ENCODE data around the gene AKAP1.

AKAP1 gene

GRCh38 chr17:57073626-57074025, 11.4 kb upstream of the AKAP1 start:
- Histone ChIP-seq H3K4me1 (0 out of 2 replicates have a peak, but pooled peaks cover 6% of the 10 kb centered on the region), H4K20me1 (no peaks in the 10 kb centered on the region), H3K36me3 (no peaks in the 10 kb centered on the region), H3K9ac (no peak overlapping the region), H3K4me3 (no peak overlapping the region), H3K9me3 (no peaks in the 10 kb centered on the region), H3K27me3 (no peaks in the 10 kb centered on the region), H3K4me2 (no peak overlapping the region), H3K27ac (no peak overlapping the region)
- TF ChIP-seq Cebpa-rat (IDR thresholded peaks at IDR 0.05), result no peak

GRCh38 chr17:57075193-57075592, 9.9 kb upstream of the AKAP1 start:
- no peaks in the 10 kb centered on the region for H3K36me3 ChIP-seq
- H3K27ac ChIP-seq, result no peak overlapping the region

GRCh38 chr17:57075785-57076184, 9.3 kb upstream of the AKAP1 start:
- Histone ChIP-seq H3K27ac (no peak overlapping the region), H3K9me3 (no peaks in the 10 kb centered on the region), H4K20me1 (no peaks in the 10 kb centered on the region), H3K4me2 (no peak overlapping the region), H3K27me3 (no peaks in the 10 kb centered on the region), H3K9ac (no peak overlapping the region), H3K4me1 (0 out of 2 replicates have a peak, but pooled peaks cover 6% of the 10 kb centered on the region), H3K4me3 (no peak overlapping the region), H3K36me3 (no peaks in the 10 kb centered on the region)
- no peak for TF ChIP-seq Cebpa-rat (IDR thresholded peaks at IDR 0.05)

More at GRCh38 chr17:57075193-57075592, 9.9 kb upstream of the AKAP1 start:
- H3K9me3 ChIP-seq, result no peaks in the 10 kb centered on the region
- no peak overlapping the region for H3K4me3 ChIP-seq
- H3K4me1 ChIP-seq, result 0 out of 2 replicates have a peak, but pooled peaks cover 6% of the 10 kb centered on the region
- H3K9ac ChIP-seq, result no peak overlapping the region
- no peaks in the 10 kb centered on the region for H4K20me1 ChIP-seq
- H3K27me3 ChIP-seq, result no peaks in the 10 kb centered on the region
- no peak for TF ChIP-seq Cebpa-rat (IDR thresholded peaks at IDR 0.05)
- H3K4me2 ChIP-seq, result no peak overlapping the region

- H3K27me3 ChIP-seq, result no peaks in the 10 kb centered on the region
- H3K36me3 ChIP-seq, result no peaks in the 10 kb centered on the region
- H3K27ac ChIP-seq, result no peak overlapping the region
- H3K4me1 ChIP-seq, result 0 out of 2 replicates have a peak, but pooled peaks cover 6% of the 10 kb centered on the region
- no peak overlapping the region for H3K4me3 ChIP-seq
- H3K9ac ChIP-seq, result no peak overlapping the region
- no peaks in the 10 kb centered on the region for H3K9me3 ChIP-seq
- H4K20me1 ChIP-seq, result no peaks in the 10 kb centered on the region
- H3K4me2 ChIP-seq, result no peak overlapping the region; the same call in 1 of the 2 replicates
- no peak for TF ChIP-seq Cebpa-rat (IDR thresholded peaks at IDR 0.05)
Observed at GRCh38 chr17:57077000-57077399, 8.0 kb upstream of the AKAP1 start.

- Histone ChIP-seq H3K9me3 (no peaks in the 10 kb centered on the region), H3K4me1 (peaks cover 7% of the 10 kb centered on the region; the same call in 1 of the 2 replicates), H3K27ac (no peak overlapping the region), H3K9ac (no peak overlapping the region), H3K4me3 (no peak overlapping the region), H3K4me2 (no peak overlapping the region), H3K27me3 (no peaks in the 10 kb centered on the region), H3K36me3 (no peaks in the 10 kb centered on the region), H4K20me1 (no peaks in the 10 kb centered on the region)
- TF ChIP-seq Cebpa-rat (IDR thresholded peaks at IDR 0.05), result no peak
Observed at GRCh38 chr17:57078274-57078673, 6.8 kb upstream of the AKAP1 start.

- Histone ChIP-seq H3K9me3 (no peaks in the 10 kb centered on the region), H3K4me1 (peaks cover 18% of the 10 kb centered on the region), H3K9ac (no peak overlapping the region), H3K27me3 (no peaks in the 10 kb centered on the region), H3K36me3 (no peaks in the 10 kb centered on the region), H3K4me3 (no peak overlapping the region), H3K27ac (no peak overlapping the region), H3K4me2 (no peak overlapping the region), H4K20me1 (peaks cover 1% of the 10 kb centered on the region)
- no peak for TF ChIP-seq Cebpa-rat (IDR thresholded peaks at IDR 0.05)
Observed at GRCh38 chr17:57080718-57081117, 4.3 kb upstream of the AKAP1 start.

- H3K4me1 ChIP-seq, result peaks cover 23% of the 10 kb centered on the region
- H3K9me3 ChIP-seq, result no peaks in the 10 kb centered on the region
- no peak for TF ChIP-seq Cebpa-rat (IDR thresholded peaks at IDR 0.05)
- H3K36me3 ChIP-seq, result no peaks in the 10 kb centered on the region
- H4K20me1 ChIP-seq, result peaks cover 19% of the 10 kb centered on the region
- no peaks in the 10 kb centered on the region for H3K27me3 ChIP-seq
- no peak overlapping the region for H3K4me3 ChIP-seq
- H3K4me2 ChIP-seq, result peak overlapping the region; percentile 4; the same call in 1 of the 2 replicates
- H3K9ac ChIP-seq, result no peak overlapping the region
- H3K27ac ChIP-seq, result no peak overlapping the region
Observed at GRCh38 chr17:57082441-57082840, 2.6 kb upstream of the AKAP1 start.

- no peaks in the 10 kb centered on the region for H3K27me3 ChIP-seq
- no peaks in the 10 kb centered on the region for H3K9me3 ChIP-seq
- no peak for TF ChIP-seq Cebpa-rat (IDR thresholded peaks at IDR 0.05)
- peak overlapping the region; percentile 87 for H3K4me2 ChIP-seq
- peaks cover 38% of the 10 kb centered on the region for H4K20me1 ChIP-seq
- H3K9ac ChIP-seq, result peak overlapping the region; percentile 93
- H3K27ac ChIP-seq, result peak overlapping the region; percentile 96
- H3K36me3 ChIP-seq, result peaks cover 7% of the 10 kb centered on the region; the same call in 1 of the 2 replicates
- H3K4me3 ChIP-seq, result peak overlapping the region; percentile 96
- peaks cover 41% of the 10 kb centered on the region for H3K4me1 ChIP-seq
Observed at GRCh38 chr17:57084361-57084801, 665 bp upstream of the AKAP1 start.

GRCh38 chr17:57085448-57086068, 512 bp downstream of the AKAP1 start:
- no peaks in the 10 kb centered on the region for H3K27me3 ChIP-seq
- peak overlapping the region; percentile 95 for H3K4me2 ChIP-seq
- peaks cover 7% of the 10 kb centered on the region; the same call in 1 of the 2 replicates for H3K36me3 ChIP-seq
- TF ChIP-seq Cebpa-rat (IDR thresholded peaks at IDR 0.05), result no peak
- peak overlapping the region; percentile 96 for H3K27ac ChIP-seq
- peak overlapping the region; percentile 96 for H3K4me3 ChIP-seq
- H3K4me1 ChIP-seq, result peaks cover 51% of the 10 kb centered on the region
- peak overlapping the region; percentile 93 for H3K9ac ChIP-seq
- peaks cover 50% of the 10 kb centered on the region for H4K20me1 ChIP-seq
- H3K9me3 ChIP-seq, result no peaks in the 10 kb centered on the region

GRCh38 chr17:57086069-57086930, 1.3 kb downstream of the AKAP1 start:
- H3K36me3 ChIP-seq, result peaks cover 7% of the 10 kb centered on the region; the same call in 1 of the 2 replicates
- peak overlapping the region; percentile 93 for H3K9ac ChIP-seq
- peak overlapping the region; percentile 95 for H3K4me2 ChIP-seq
- peak overlapping the region; percentile 96 for H3K27ac ChIP-seq
- H4K20me1 ChIP-seq, result peaks cover 57% of the 10 kb centered on the region
- no peak for TF ChIP-seq Cebpa-rat (IDR thresholded peaks at IDR 0.05)
- H3K4me1 ChIP-seq, result peaks cover 58% of the 10 kb centered on the region
- H3K27me3 ChIP-seq, result no peaks in the 10 kb centered on the region
- peak overlapping the region; percentile 96 for H3K4me3 ChIP-seq
- no peaks in the 10 kb centered on the region for H3K9me3 ChIP-seq
